ENCODE measurements around the gene B4GALNT3.

B4GALNT3 gene

DNA sequence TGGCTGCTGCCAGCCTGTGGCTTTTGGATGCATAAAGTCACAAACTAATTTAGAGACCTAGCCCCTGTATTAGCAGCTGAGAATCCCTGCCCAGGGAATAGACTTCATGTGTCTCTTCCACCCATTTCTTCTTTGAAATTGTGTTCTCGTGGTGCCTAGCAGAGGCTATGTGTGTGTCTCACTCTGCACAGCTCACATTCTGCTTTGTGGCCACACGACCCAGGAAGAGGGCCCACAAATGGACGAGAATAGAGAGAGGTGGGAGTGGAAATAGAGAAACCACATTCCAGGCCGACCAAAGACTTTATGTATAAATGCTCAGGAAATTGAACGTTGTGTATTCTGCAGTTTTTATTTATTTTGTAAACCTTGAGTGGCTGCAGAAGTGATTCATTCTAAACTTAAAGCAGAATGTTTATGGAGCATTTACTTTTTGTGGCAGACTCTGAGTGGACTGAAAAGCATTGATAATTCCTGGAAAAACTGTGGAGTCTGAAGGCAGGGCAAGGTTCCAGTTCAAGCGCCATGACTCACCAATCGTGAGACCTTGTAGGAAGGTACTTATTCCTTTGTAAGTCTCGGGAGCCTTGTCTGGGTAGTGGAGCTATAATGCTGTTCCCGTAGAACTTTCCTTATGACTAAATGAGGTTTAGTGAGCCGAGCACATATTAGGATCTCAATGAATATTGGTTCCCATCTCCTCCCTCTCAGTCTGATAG, 9.1 kb downstream of the B4GALNT3 start:
- DNase-seq = no peak

DNA sequence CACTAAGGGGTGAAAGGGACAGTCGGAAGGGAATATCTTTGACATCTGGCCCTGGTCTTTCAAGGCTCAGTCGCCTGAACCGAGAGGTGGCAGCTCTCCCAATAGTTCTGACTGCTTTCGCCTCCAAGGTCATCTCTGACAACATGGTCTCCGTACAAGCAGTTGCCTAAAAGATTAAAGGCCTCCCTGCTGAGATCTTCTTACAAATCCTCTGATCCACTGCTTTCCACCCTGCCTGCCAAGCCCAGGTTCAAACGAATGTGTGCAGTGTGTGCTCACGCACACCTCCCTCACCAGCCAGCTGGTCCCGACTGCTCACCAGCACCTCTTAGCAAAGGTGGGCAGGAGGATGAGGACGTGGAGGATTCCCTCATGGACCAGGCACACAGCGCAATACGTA, 10.4 kb downstream of the B4GALNT3 start:
- no peak for DNase-seq

DNA sequence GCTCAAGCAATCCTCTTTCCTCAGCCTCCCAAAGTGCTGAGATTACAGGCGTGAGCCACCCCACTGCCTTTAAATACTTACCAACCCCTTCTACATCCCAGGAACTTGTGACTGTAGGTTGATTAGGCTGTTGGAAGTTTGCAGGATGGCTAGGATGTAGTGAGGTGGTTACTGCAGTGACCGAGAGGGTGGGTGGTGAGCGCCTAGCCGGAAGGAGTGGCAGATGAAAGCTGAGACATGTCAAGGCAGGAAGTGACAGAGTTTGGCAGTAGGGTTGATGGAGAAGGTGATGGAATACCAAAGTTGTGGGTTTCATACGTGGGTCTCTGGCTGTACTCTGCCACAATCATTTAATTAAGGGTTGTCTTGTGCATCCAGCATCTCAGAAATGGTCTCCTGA, 13.5 kb downstream of the B4GALNT3 start:
- no peak for DNase-seq

DNA sequence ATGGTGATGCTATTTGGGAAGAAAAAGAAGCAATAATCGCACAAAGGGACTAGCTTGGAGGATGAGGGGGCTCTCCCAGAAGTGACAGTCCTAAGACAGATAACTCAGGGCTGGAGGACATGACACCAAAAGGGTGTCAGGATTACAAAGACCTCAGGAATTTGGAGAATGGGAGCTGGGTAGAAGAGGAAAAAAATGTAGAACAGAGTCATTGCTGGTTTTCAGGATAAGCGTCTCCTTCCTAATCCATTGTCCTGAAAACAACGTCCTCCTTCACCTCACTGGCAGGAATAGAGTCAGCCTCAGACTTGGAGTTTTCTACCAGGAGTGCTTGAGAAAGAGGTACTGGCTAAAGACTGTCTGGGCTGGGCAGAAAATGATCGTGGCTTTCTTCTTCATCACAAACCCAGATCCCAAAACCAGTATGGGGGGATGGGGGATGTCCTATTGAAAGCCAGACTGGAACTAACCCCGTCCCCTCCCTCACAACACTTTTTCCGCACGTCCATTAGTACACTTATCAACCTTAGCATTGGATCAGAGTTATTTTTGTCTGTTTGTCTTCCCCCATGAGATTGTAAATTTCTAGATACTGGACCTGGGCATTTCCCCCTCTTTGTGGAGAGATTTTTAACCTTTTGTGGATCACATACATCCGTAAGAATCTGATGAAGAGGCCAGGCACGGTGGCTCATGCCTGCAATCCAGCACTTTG, 14.3 kb downstream of the B4GALNT3 start:
- no peak for DNase-seq

DNA sequence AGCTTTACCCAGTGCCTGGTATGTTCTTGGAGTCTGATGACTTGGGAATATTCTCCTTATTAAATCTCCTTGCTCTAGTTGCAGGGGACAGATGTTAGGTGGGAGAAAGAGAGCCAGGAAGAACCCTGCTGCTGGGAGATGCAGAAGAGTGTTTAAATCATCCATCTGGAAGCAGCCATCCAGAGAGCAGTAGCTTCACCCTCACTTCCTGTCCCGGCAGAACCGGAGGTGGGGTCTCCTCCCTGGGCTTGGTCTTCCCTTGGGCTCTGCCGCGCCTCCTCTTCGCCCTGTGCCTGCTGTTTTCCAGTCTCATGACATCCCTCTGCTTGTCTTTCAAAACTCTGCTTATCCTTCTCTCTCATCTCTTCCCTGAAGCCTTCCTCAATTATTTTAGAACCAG, 15.5 kb downstream of the B4GALNT3 start:
- DNase-seq = no peak

DNA sequence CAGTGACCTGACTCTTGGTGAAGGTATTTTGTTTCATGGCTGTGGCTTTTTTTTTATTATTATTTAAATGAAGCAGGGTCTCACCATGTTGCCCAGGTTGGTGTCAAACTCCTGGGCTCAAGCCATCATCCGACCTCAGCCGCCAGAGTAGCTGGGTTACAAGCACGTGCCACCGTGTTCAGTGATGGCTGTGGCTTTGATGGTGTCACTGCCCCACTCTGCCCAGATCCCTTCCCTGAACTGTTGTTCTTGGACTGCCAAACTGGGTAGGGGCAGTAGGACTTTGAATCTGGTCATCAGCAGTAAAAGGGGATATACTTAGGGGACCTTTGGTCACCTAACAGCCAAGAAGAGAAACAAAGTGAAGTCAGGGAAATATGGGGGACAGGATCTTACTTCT, 19.4 kb downstream of the B4GALNT3 start:
- DNase-seq = no peak

DNA sequence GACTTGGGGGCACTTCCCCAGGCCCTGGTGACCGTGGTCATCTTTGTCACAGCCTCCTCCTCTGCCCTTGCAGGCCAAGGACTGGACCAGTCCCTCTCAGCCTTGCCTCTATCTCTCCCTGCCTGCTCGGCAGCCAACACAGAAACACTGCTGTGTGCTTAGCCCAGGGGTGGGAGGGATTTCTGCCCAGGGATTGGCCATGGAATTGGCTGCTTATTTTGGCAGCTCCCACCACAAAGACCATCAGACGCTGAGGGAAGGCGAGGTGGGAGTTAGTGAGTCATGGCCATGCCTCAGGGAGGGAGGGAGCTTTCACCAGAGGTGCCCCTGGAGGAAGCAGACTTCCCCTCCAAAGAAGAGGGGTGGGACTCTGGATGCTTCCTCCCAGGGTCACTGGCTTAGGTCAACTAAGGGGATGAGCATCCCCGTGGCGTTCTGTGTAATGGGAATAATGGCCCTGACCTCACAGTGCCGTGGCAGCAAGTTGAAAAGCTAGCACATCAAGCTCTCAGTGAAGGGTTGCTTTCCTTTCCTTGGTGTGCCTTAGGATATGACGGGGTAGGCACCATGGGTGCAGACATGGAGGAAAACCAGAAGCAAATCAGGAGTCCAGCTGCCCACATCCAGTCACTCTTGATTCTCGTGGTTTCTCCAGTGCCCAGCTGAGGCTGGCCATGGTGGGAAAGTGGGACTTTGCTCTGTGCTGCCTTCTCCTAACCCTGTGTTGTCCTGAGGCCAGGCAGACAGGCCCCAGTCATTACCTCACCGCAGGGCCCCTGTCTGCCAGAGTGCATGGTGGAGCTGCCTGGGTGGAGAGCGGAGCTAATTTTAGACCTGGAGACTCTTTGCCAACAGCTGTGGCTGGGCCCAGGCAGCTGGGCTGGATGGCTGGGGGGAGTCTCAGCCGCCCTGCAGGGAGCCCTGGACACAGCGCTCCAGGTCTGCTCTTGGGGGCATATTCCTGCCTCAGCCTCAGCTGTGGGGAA, 21.4 kb downstream of the B4GALNT3 start:
- DNase-seq = no peak

DNA sequence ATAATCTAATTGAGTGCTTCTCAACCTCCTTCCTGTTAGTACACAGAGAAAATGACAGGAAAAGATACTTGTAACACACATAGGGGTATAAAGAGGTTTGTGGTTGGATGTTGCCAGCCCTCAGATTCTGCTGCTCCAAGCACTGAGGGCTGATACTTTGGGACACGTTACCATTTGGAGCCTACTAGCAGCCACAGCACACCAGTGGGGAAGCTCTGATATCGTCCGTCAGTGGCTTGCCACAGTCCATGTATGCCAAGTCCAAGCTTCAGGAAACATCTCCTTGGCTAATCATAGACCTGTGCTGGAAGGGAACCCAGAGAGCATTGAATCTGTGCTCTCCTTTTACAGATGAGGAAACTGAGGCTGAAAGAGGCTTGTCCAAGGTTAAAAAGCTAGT, 22.3 kb downstream of the B4GALNT3 start:
- no peak for DNase-seq

DNA sequence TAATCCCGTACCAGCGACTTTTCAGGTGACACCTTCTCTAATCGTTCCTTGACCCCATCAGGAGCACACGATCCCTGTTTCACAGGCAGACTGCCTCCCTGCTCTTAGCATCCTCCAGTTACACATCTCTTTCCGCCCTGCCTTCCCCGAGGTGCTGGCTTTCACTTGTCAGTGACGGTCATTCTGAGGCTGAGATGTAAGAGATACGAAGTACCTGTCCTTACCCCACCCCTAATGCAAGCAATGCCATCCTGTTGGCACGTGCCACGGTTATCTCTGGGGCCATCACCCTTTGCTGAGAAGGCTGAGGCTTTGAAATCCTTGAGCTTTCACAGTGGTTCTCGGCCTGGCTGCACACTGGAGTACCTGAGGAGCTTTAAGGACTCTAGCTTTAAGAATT, 24.4 kb downstream of the B4GALNT3 start:
- no peak for DNase-seq

DNA sequence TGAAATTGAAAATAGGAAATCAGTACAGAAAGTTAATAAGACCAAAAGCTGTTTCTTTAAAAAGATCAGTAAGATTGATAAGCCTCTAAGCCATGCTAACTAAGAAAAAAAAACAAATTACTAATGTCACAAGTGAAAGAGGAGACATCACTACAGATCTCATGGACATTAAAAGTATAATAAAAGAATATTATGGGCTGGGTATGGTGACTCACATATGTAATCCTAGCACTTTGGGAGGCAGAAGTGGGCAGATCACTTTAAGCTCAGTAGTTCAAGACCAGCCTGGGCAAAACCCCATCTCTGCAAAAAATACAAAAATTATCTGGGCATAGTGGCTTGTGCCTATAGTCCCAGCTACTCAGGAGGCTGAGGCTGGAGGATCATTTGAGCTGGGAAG, 30.5 kb downstream of the B4GALNT3 start:
- no peak for DNase-seq

DNA sequence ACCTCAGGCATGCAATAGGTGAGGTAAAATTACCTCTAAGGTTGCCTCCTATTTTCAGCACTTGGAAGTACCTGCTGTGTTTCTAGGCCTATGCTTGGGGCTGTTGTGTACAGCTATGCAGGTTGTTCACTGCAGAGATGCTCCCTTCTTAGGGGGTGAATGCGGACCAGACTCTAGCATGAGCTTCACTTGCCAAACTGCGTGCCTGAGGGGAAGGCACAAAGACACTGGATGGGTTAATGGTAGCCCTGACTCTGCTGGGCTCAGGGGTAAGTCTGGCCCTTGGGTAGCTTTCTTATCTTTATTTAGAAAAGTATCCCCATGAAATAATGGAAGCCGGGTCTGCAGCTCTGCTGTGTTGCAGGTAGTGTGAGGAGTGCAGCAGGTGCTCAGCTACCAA, 35.7 kb downstream of the B4GALNT3 start:
- no peak for DNase-seq

DNA sequence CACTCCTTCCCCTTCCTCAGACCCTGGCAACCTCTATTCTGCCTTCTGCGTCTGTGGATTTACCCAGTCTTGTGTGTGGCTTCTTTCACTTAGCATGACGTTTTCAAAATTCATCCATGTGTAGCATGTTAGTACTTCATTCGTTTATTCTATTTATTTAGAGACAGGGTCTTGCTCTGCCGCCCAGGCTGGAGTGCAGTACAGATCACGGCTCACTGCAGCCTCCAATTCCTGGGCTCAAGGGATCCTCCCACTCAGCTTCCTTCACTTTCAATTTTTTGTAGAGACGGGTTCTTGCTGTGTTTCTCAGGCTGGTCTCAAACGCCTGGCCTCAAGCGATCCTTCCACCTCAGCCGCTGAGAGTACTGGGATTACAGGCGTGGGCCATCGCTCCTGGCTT, 37.0 kb downstream of the B4GALNT3 start:
- no peak for DNase-seq

DNA sequence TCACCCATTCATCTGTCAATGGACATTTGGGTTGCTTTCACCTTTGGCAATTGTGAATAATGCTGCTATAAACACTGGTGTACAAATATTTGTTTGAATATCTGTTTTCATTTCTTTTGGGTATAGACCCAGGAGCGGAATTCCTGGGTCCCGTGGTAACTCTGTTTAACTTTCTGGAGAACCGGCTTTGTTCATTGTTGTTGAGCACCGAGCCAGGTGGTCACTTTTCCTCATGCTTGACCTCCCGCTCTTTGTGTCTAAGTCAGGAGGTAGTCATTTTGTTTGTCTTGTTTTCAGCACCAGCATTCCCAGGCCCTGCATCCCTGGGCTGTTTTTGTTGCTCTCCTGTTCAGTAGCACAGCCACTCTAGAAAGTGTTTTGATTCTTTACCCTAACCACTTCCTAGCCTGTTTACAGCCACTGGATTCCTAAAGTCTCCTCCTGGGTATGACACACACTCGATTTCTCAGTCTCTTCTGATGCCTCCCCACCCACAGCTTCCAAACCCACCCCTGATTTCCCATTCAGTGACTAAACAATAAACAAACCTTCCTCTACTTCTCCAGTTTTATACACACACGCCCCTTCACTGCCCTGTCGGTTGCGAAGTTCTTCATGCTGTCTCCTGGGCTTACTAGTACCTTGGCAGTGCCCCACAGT, 37.9 kb downstream of the B4GALNT3 start:
- no peak for DNase-seq

DNA sequence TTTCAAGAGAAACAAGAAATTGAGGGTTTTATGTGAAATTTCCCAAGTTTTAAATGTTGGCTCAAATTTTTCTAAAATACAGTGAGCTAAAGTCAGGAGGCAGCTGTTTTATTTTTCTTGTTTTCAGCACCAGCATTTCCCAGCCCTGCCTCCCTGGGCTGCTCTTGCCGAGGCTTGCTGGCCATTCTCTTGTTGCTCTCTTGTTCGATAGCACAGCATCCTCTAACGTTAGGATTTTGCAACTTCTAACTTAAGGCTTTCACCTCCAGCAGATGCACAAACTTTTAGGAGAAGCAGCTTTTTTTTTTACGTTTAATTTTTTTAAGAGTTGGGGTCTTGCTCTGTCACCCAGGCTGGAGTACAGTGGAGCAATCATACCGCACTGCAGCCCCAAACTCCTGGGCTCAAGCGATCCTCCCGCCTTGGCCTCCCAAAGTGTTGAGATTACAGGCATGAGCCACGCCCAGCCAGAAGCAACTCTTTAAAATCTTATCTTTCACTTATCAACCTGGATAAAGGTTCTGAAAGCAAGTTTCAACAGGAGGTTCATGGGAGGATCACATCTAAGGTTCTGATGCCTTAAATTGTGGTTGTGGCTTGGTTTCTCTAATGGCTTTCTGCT, 40.2 kb downstream of the B4GALNT3 start:
- no peak for DNase-seq

DNA sequence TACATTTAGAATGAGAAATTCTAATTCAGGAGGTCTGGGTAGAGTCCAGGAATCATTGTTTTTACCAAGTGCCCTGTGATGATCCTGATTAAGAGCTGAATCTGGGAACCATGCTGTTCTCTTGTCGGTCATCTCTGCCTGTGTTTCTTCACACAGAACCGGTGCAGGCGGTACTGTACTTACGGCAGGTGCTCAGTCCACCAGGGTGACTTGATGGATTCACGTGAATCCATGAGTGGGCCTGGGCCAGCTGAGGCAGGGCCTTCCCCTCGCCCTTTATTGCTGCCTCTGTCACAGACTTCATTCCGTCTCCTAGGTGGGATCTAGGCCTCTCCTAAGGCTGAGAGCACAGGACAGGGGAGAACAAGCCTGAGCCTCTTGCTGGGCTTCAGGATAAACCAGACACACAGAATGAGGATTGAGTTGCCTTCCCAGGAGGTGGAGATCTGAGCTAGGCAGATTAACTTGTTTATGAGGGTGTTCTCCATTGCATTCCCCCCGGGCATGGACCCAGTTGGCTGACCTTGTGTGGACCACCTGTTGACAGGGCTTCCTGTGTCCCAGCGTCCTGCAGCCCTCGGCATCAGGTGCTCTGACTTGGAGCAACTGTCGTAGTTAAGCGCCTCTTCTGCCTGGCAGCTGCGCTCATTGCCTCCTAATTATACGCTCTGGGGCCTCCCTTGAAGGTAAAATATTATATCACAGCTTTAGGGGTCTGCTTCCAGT, 42.1 kb downstream of the B4GALNT3 start:
- DNase-seq = no peak

DNA sequence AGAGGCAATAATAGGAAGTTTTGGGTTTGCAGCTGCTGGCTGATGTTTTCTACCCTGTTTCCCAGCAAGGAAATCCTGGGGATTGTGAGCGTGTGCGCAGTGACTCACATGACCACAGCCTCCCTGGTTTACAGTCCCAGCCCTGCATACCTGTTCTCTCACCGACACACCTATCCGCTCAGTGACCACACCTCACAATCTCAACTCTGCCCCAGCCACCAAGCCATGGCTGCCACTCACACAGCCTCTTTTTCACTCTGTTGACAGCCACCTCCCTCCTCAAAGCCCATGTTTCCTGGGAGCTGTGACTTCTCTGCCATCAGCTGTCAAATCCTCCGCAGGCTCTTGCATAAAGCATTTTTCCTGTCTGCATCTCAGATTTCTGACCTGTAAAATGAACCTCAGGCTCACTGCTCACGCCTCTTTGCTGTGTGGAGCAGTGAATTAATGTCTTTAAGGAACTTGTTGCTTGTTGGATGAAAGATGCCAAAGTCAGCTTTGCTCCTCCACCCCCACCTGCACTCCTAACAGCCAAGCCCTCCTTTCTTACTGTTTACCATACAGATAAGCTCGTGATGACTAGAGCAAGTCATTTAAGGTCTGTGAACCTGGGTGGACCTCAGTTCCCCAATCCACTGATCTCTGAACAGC, 43.5 kb downstream of the B4GALNT3 start:
- DNase-seq = no peak

DNA sequence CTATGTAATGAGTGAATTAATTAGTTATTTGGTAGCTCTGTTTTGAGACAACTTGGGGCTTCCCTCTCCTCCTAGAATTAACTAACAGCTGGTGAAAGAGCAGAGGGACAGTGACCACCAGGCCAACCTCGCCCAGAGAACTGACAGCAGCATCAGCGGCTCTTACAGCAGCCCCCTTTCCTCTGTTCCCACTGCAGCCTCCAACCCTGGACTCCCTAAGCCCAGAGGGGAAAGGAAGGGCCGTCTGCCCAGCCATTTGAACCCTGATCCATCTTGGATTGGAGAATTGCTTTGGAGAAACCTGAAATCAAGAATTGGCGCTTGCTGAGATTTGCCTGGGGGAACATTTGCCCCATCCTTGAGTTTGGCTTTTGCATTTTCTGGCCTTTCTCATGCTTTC, 45.5 kb downstream of the B4GALNT3 start:
- DNase-seq = no peak

DNA sequence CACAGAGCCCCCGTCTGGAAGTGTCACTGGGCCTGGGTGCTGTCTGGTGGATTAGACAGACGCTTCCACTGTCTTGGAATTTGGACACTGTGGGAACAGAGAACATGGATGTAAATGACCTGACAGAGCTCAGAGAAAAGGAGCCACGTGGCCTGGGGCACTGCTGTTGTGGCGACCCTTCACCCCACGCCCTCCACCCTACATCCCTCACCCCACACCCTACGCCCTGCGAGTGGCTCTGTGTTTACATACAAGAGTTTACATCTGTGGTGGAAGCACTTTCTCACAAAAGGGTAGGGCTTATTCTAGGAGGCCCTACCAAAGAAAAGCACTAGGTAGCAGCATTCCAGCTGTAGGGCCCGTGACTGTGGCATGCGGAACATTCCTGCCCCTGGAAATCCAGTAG, 47.7 kb downstream of the B4GALNT3 start:
- no peak for DNase-seq

DNA sequence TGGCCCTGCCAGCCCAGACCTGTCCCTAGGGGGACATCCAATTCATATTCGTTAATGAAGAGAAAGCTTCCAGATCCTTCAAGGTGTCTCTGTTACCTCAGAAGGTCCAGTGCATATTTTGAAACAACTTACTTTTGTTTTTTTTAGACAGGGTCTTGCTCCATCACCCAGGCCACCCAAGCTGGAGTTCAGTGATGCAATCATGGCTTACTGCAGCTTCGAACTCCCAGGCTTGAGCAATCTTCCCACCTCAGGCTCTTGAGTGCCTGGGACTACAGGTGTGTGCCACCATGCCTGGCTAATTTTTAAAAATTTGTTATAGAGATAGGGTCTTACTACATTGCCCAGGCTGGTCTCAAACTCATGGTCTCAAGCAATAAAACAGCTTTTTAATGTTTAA, 48.4 kb downstream of the B4GALNT3 start:
- DNase-seq = no peak

DNA sequence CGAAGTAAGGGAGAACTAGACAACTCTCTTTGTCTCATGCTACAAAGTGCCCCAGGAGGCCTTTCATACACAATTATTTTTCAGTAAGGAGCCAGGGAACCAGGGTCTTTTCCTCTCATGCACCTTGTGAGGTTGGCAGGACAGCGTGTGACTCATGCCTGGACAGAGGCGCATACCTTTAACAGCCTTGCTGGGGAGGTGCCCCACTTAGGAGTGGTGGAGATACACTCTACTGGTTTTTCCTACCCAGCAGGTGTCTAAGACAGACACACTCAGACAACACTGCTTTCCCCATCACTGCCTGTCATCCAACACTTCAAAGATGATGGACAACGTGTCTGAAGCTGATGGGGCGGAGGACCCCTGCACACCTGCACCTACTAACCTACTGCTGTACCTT, 49.1 kb downstream of the B4GALNT3 start:
- DNase-seq = no peak

DNA sequence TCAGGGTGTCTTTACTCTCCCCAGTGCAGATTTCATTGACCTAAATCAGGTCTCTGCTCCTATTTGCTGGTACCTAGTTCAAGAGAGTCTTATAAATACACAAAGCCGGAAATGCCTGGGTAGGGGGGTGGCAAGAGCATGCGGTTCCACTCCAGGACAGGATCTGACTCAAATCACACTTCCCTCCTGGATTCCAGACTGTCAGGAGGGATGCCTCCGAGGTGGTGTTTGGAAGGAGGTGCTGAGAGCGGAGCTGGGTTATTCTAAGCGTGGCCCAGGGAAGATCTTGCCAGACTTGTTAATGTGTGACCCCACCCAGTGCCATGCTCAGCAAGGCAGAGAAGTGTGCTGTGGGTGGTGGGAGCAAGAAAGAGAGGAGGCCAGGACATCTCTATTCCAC, 49.8 kb downstream of the B4GALNT3 start:
- DNase-seq = no peak

Data from NK-92 treated with Interleukin-12 subunit alpha and Interleukin-12 subunit beta, amount 100 ng/mL, for 24 hours (cell line).